Astrocyte (in vitro differentiated cells and primary cell): Measurements from ENCODE around the gene GARIN5B. TPM values are rescaled to one million over a fixed set of nuclear protein-coding genes. Genes with fewer than 3 reads are reported as not detected.

Experiments
- total RNA-seq: library from RNA; stranded (reverse); gene quantifications from 2 replicates; pipeline ENCODE4 v1.2.1, GENCODE V29; 2021

Gene GARIN5B
- total RNA-seq, 1 donor from 2014 or later: 0.20 TPM

Other genes with a start within 250 kb of the GARIN5B start
- 79.7 and 86.2 TPM in 2 replicates for gene PPP1R12C, start 245.6 kb downstream of the GARIN5B start, total RNA-seq
- 7.1 and 8.3 TPM in 2 replicates for gene TNNT1, start 214.1 kb downstream of the GARIN5B start, total RNA-seq
- not detected in 2 replicates for gene TNNI3, start 205.5 kb downstream of the GARIN5B start, total RNA-seq
- 1.3 and 1.8 TPM in 2 replicates for gene DNAAF3, start 196.6 kb downstream of the GARIN5B start, total RNA-seq
- gene SYT5, start 183.0 kb downstream of the GARIN5B start, total RNA-seq: 1.1 and 1.9 TPM in 2 replicates
- gene PTPRH, start 153.8 kb downstream of the GARIN5B start, total RNA-seq: 0.99 and 1.0 TPM in 2 replicates
- gene TMEM86B, start 134.5 kb downstream of the GARIN5B start, total RNA-seq: 2.7 and 3.9 TPM in 2 replicates
- gene PPP6R1, start 104.2 kb downstream of the GARIN5B start, total RNA-seq: 73.8 and 75.2 TPM in 2 replicates
- 34.8 and 39.8 TPM in 2 replicates for gene HSPBP1, start 83.2 kb downstream of the GARIN5B start, total RNA-seq
- gene BRSK1, start 79.3 kb downstream of the GARIN5B start, total RNA-seq: 17.6 and 18.8 TPM in 2 replicates
- gene TMEM150B, start 37.9 kb downstream of the GARIN5B start, total RNA-seq: not detected in 2 replicates
- 14.6 and 16.0 TPM in 2 replicates for gene KMT5C, start 23.4 kb downstream of the GARIN5B start, total RNA-seq
- 0.50 TPM in 2 replicates for gene COX6B2, start 8.5 kb downstream of the GARIN5B start, total RNA-seq
- gene IL11, start 7.2 kb upstream of the GARIN5B start, total RNA-seq: 183 and 202 TPM in 2 replicates
- 2.5 TPM in 2 replicates for gene TMEM190, start 13.6 kb upstream of the GARIN5B start, total RNA-seq
- 1.4 and 2.1 TPM in 2 replicates for gene TMEM238, start 21.0 kb upstream of the GARIN5B start, total RNA-seq
- 2,006 and 2,072 TPM in 2 replicates for gene RPL28, start 22.7 kb upstream of the GARIN5B start, total RNA-seq
- 107 and 116 TPM in 2 replicates for gene UBE2S, start 44.5 kb upstream of the GARIN5B start, total RNA-seq
- gene SHISA7, start 80.0 kb upstream of the GARIN5B start, total RNA-seq: 0.09 TPM in 1 of 2 replicates, not detected in the other
- gene ISOC2, start 98.4 kb upstream of the GARIN5B start, total RNA-seq: 58.8 and 61.6 TPM in 2 replicates
- gene C19orf85, start 101.5 kb upstream of the GARIN5B start, total RNA-seq: not detected in 2 replicates
- 9.9 and 11.9 TPM in 2 replicates for gene ZNF628, start 113.4 kb upstream of the GARIN5B start, total RNA-seq
- 68.7 and 71.2 TPM in 2 replicates for gene NAT14, start 121.9 kb upstream of the GARIN5B start, total RNA-seq
- 46.8 and 66.1 TPM in 2 replicates for gene SSC5D, start 125.2 kb upstream of the GARIN5B start, total RNA-seq
- 2.5 and 4.2 TPM in 2 replicates for gene SBK2, start 173.9 kb upstream of the GARIN5B start, total RNA-seq
- 0.34 and 0.91 TPM in 2 replicates for gene SBK3, start 182.3 kb upstream of the GARIN5B start, total RNA-seq
- 50.2 and 58.0 TPM in 2 replicates for gene ZNF579, start 217.6 kb upstream of the GARIN5B start, total RNA-seq
- 14.2 and 14.5 TPM in 2 replicates for gene FIZ1, start 236.3 kb upstream of the GARIN5B start, total RNA-seq
- 6.0 and 6.3 TPM in 2 replicates for gene ZNF524, start 237.0 kb upstream of the GARIN5B start, total RNA-seq
- gene ZNF865, start 242.4 kb upstream of the GARIN5B start, total RNA-seq: 15.0 and 15.3 TPM in 2 replicates